PFSK-1 (cell line): ENCODE measurements around the gene PDCD4.

Experiments used
- FOXP2 ChIP-seq: optimal IDR thresholded peaks from 2 replicates; pipeline ENCODE3; 2011; ENCODE audit warnings: borderline replicate concordance, control low read depth, inconsistent platforms; ENCODE audit not compliant: insufficient read depth; ENCODE audit errors: extremely low read length, extremely low read depth
- POLR2AphosphoS5 ChIP-seq: IDR thresholded peaks from 2 replicates; pipeline ENCODE4 v1.6.1; 2012; ENCODE audit warnings: low read depth, mild to moderate bottlenecking, control low read depth, low read length, moderate library complexity
- SIN3A ChIP-seq: IDR thresholded peaks from 2 replicates; pipeline ENCODE4 v1.6.1; 2012; ENCODE audit warnings: mild to moderate bottlenecking, low read length, moderate library complexity, borderline replicate concordance; ENCODE audit not compliant: insufficient read depth
- TAF1 ChIP-seq: IDR thresholded peaks from 2 replicates; pipeline ENCODE4 v1.6.1; 2012; ENCODE audit warnings: low read length, control low read depth, borderline replicate concordance; ENCODE audit not compliant: insufficient read depth
- TF ChIP-seq, protein P1 (sequence below), 2 experiments: IDR thresholded peaks; 2 replicates each; pipeline versions ENCODE4 v1.6.1 to v1.8.0; 2011 to 2012; ENCODE audit warnings: low read depth in 2 of 2, low read length in 2 of 2, control low read depth in 1 of 2, inconsistent platforms in 1 of 2, mild to moderate bottlenecking in 1 of 2, moderate library complexity in 1 of 2; ENCODE audit not compliant: insufficient read depth in 1 of 2

The PDCD4 gene

GRCh38 chr10:110876000-110876399 is 4.3 kb downstream of the PDCD4 start:
- TF ChIP-seq, protein P1, sequence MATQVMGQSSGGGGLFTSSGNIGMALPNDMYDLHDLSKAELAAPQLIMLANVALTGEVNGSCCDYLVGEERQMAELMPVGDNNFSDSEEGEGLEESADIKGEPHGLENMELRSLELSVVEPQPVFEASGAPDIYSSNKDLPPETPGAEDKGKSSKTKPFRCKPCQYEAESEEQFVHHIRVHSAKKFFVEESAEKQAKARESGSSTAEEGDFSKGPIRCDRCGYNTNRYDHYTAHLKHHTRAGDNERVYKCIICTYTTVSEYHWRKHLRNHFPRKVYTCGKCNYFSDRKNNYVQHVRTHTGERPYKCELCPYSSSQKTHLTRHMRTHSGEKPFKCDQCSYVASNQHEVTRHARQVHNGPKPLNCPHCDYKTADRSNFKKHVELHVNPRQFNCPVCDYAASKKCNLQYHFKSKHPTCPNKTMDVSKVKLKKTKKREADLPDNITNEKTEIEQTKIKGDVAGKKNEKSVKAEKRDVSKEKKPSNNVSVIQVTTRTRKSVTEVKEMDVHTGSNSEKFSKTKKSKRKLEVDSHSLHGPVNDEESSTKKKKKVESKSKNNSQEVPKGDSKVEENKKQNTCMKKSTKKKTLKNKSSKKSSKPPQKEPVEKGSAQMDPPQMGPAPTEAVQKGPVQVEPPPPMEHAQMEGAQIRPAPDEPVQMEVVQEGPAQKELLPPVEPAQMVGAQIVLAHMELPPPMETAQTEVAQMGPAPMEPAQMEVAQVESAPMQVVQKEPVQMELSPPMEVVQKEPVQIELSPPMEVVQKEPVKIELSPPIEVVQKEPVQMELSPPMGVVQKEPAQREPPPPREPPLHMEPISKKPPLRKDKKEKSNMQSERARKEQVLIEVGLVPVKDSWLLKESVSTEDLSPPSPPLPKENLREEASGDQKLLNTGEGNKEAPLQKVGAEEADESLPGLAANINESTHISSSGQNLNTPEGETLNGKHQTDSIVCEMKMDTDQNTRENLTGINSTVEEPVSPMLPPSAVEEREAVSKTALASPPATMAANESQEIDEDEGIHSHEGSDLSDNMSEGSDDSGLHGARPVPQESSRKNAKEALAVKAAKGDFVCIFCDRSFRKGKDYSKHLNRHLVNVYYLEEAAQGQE (IDR thresholded peaks at IDR 0.05; ENCODE audit: insufficient read depth in 1 of 2, low read depth in 2 of 2, low read length in 2 of 2) = no peak
- no peak for TF ChIP-seq TAF1
- TF ChIP-seq SIN3A = no peak
- no peak for TF ChIP-seq FOXP2
- no peak for TF ChIP-seq POLR2AphosphoS5

DNA sequence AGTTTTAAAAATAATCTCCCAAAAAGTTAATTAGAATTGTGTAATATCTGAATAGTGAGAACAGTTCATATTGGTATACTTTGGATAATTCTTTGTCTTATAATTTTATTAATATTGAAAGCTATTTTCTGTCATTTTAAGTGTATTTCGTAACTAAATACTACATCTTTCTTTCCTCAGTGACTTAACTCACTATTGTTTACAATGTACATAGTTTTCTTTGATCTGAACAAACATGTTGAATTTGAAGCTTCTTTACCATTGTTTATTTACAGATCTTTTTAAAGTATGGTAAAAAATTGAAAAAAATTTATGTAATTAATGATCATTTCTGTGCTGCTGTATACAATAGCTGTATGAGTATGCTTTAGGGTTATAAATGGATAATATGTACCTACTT is 5.1 kb downstream of the PDCD4 start:
- no peak for TF ChIP-seq POLR2AphosphoS5

- TF ChIP-seq POLR2AphosphoS5 (no peak), FOXP2 (no peak), SIN3A (no peak), TAF1 (no peak)
- TF ChIP-seq, protein P1 (IDR thresholded peaks at IDR 0.05; ENCODE audit: insufficient read depth in 1 of 2, low read depth in 2 of 2, low read length in 2 of 2) = no peak
Observed at GRCh38 chr10:110880012-110880411, 8.3 kb downstream of the PDCD4 start.

DNA sequence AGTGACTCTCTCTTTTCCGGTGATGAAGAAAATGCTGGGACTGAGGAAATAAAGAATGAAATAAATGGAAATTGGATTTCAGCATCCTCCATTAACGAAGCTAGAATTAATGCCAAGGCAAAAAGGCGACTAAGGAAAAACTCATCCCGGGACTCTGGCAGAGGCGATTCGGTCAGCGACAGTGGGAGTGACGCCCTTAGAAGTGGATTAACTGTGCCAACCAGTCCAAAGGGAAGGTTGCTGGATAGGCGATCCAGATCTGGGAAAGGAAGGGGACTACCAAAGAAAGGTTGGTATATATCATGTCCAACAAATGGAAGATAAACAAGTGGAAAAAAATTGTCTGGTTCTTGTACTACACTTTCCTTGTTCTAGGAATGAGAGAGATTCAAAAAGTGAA is 9.5 kb downstream of the PDCD4 start:
- no peak for TF ChIP-seq POLR2AphosphoS5
- TF ChIP-seq, protein P1 (IDR thresholded peaks at IDR 0.05; ENCODE audit: insufficient read depth in 1 of 2, low read depth in 2 of 2, low read length in 2 of 2) = no peak
- no peak for TF ChIP-seq SIN3A
- no peak for TF ChIP-seq TAF1
- no peak for TF ChIP-seq FOXP2

DNA sequence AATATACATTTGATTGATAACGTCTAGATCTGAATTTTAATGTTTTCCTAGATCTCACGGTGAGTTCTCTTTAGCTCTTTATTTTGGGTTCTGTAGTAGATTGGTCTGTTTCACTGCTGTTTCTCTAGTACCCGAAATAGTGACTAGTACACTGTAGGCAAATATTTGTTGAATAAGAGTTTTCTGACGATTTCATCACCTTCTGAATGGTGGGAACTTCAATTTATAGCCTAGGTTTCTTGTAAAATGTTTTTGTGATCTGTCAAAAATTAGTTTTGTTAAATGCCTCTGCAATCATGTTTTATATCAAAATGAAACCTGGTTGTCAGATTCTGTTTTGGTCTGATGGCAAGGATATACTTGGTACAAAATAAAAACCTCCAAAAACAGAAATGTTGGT is 10.2 kb downstream of the PDCD4 start:
- TF ChIP-seq, protein P1 (IDR thresholded peaks at IDR 0.05; ENCODE audit: insufficient read depth in 1 of 2, low read depth in 2 of 2, low read length in 2 of 2) = no peak
- TF ChIP-seq SIN3A (no peak), FOXP2 (no peak), TAF1 (no peak), POLR2AphosphoS5 (no peak)
